ENCODE data around the gene RASL10B. TPM values are rescaled to one million over a fixed set of nuclear protein-coding genes. Genes with fewer than 3 reads are reported as not detected.
"Not testable (repeated sequence)": the region's sequence is repeated elsewhere in the genome, so short reads cannot be mapped to it uniquely, and the experiment has no call there.

RASL10B gene
- 3.1 TPM for polyA plus RNA-seq (ENCODE audit: insufficient read length)

DNA sequence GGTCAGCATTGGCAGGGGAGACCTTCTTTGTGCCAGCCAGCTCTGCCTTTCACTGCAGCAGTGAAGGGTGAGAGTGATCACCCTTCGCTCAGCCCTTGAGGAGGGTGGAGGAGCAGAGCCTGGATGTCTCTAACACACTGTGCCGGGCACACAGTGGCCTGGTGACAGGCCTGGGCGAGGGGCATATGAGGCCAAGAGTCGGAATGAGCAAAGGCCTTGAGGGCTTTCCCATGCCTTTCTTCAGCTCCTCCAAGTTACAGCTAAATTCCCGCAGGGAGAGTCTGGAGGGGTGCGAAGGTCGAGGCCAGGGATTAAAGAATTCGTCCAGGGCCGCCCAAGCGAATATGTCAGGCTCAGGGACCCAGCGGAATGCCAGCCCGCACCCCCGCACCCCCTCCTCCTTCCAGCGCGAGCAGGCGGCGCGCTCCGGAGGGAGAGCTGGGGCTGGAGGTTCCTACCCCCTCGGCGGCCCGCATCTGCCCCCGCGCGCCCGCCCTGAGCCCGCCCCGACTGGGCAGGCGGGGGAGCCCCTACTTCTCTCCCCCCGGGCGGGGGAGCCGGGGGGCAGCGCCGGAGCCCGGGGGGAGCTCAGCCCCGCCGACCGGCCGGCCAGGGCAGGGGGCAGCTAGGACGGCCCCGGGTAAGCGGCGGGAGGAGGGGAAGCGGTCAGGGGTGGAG lies at the start of gene RASL10B:
TSS of gene RASL10B (plus strand) at position 401 of the 678 bp plus-strand sequence. CDS start 3,546 bp downstream, outside the sequence.
- no peak for DNase-seq (ENCODE audit: low read depth)

DNA sequence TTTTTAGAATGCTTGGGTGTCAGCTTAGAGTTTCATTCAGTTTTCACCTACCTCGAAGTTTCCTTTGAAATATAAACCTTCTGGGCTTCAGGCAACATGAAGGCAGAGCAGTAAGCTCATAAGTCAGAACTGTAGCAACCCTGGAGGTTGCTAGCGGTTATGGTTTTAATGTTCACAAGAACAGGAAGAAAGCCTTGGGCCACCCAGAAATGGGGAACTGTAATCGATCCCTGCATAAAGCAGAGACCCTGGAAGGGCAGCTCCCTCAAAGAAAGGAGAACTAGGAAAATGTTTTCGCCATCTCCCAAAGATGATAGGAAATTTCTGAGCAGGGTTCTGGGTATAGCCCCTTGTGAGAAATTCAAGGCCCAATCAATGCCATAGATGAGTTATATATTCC lies 47.8 kb upstream of the RASL10B start:
- no peak for DNase-seq (ENCODE audit: low read depth)

GRCh38 chr17:35684055-35684802 lies 47.2 kb upstream of the RASL10B start:
- DNase-seq (ENCODE audit: low read depth), result no peak

DNA sequence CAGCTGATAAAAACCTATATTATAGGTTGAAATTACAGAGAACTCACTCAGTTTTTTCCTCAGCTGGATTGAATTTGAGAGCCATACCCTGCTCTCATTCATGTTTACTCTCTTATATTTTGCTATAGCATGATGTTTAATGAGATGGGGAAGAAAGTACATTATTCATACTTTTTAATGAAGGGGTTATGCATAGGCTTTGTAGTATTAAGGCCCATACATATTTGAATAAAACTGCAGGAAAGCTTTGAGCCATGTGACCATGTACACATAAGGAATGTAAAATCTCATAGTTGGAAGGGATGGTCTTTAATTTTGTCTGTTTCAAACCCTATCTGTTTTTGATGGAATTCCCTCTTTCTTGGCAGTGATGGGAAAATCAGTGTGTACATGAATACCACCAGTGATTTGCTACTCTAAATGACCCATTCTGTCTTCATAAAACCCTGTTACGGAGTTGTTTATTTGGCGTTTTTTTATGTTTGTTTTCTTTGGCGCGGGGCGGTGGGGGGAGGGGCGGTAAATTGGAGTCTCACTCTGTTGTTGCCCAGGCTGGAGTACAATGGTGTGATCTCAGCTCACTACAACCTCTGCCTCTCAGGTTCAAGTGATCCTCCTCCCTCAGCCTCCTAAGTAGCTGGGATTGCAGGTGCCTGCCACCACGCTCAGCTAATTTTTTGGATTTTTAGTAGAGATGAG lies 38.8 kb upstream of the RASL10B start:
- no peak for DNase-seq (ENCODE audit: low read depth)

DNA sequence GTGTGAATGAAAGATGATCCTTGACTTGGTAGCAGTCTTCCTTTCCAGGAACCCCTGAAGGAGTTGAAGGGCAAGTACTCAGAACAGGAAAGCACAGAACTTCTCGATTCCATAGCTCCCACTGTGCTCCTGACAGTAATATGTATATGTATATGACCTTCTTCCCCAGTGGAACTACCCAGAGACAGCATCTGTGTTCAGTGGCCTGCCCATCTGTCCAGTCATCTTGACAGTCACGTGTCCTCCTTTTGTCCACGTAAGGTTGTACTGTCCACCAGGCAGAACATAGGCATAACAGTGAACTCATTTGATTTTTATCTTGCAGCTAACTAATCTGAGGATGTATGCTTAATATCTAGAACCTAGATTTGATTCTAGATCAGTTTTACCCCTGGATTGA lies 37.8 kb upstream of the RASL10B start:
- DNase-seq (ENCODE audit: low read depth), result no peak

- no peak for DNase-seq (ENCODE audit: low read depth)
Measured at GRCh38 chr17:35694906-35695305, 36.5 kb upstream of the RASL10B start.

GRCh38 chr17:35695613-35696012 lies 35.8 kb upstream of the RASL10B start:
- no peak for DNase-seq (ENCODE audit: low read depth)

GRCh38 chr17:35698800-35699199 lies 32.6 kb upstream of the RASL10B start:
- DNase-seq (ENCODE audit: low read depth), result no peak

- no peak for DNase-seq (ENCODE audit: low read depth)
Measured at GRCh38 chr17:35700150-35700549, 31.3 kb upstream of the RASL10B start.

DNA sequence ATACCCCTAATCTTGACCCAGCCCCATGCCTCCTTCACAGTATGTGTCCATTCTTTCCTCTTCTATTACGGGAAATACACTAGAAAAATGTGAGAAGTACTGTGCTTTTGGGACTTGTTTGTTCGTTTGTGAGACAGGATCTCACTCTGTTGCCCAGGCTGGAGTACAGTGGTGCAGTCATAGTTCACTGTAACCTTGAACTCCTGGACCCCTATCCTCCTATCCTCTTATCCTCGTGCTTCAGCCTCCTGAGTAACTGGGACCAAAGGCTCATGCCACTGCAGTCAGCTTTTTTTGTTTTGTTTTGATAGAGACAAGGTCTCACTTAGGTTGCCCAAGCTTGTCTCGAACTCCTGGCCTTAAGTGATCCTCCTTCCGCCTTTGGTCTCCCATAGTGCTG lies 29.9 kb upstream of the RASL10B start:
- no peak for DNase-seq (ENCODE audit: low read depth)

DNA sequence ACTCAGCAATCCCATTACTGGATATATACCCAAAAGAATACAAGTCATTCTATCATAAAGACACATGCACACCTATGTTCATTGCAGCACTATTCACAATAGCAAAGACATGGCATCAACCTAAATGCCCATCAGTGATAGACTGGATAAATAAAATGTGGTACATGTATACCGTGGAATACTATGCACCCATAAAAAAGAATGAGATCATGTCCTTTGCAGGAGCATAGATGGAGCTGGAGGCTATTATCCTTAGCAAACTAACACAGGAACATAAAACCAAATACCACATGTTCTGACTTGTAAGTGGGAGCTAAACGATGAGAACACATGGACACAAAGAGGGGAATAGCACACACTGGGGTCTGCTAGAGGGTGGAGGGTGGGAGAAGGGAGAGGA lies 28.1 kb upstream of the RASL10B start:
- not testable (repeated sequence) for DNase-seq (ENCODE audit: low read depth)

DNA sequence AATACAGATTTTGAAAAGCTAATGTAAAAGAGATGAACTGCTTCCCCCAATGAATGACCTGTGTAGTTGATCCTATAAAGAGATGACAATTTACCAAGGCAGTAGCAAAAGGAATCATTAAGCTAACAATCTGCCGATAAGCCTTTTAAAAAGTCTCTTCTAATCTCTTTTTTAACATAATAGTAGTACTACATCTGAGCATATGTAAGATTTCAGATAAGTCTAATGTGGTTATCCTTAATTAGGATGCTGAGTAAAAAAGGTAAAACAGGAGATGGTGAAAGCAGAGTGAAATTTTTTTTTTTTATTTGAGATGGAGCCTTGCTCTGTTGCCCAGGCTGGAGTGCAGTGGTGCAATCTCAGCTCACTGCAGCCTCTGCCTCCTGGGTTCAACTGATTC lies 26.2 kb upstream of the RASL10B start:
- no peak for DNase-seq (ENCODE audit: low read depth)

DNA sequence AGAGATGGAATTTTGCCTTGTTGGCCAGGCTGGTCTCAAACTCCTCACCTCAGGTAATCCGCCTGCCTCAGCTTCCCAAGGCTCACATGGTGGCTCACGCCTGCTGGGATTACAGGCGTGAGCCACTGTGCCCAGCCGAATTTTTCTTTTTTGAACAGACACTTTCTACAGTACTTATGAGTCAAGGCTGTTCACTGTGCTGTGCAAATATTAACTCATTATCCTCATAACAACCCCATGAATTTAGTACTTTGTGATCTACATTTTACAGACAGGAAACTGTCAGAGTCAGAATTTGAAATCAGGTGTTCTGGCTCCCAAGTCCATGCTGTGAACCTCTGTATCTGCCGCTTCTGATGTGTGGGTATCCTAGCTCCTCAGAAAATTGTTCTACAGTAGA lies 25.7 kb upstream of the RASL10B start:
- DNase-seq (ENCODE audit: low read depth), result no peak

- no peak for DNase-seq (ENCODE audit: low read depth)
Measured at GRCh38 chr17:35708149-35708548, 23.3 kb upstream of the RASL10B start.

GRCh38 chr17:35708951-35709350 lies 22.5 kb upstream of the RASL10B start:
- DNase-seq (ENCODE audit: low read depth), result no peak

DNA sequence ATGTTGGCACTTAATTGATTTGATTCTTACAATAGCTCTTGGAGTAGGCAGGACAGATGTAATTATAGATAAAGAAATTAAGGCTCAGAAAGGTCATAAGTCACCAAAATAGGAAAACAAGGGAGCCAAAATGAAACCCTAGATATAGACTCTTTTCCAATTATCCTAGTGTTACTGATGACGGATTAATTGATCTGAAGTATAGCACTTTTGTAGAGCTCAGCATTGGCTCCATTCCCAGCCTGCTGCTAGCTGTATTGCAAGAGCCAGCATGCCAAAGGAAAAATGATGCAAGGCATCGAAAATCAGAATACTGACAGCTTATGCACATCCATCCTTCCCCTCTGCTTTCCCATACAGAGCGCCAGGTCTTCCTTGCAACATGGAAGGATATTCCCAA lies 21.6 kb upstream of the RASL10B start:
- DNase-seq (ENCODE audit: low read depth), result no peak

DNA sequence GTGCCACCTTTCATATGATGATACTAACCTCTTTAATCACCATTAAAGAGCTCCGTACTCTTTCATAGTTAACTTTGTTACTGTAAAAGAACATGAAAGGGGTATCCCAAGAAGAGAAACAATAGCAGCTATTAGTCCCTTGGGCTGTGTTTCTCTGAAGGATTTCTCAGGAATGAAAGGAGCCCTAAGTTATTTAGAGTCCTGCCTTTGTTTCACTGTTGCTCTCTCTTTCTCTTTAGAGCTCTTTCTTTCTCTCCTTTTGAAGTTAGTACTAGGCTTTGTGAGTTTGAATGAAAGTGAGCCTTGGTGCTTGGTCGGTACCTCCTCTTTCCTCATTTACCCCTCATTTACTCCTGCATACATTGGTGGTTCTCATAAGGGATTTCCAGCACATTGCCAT lies 20.5 kb upstream of the RASL10B start:
- DNase-seq (ENCODE audit: low read depth), result no peak

DNA sequence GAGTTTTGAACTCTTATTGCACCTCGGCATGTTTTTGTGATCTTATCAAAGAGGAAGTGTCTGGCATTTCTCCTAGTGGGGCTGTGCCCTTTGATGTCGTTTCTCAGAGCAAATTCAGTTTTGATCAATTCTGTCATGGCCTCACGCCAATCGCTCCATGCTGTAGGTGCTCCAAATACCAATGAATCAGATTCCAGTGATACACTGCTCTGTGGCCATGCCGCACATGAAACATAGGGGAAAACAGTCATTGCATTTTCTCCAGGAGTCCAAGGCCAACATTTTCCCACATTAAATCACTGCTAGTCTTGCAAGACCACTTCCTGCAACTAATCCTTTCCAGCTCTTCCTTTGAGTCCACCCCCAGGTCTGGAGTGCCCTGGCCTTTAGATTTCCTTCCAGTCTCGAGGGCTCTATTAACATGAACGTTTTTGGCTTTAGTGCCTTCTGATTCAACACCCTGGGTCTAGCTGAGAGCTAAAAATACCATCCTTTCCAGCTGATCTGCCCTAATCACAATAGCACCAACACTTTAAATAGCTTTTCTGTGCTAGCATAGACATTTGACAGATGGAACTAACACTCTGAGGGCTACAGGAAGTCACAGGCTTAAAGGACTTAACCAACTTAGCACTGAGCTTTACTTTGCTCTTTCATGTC lies 18.2 kb upstream of the RASL10B start:
- no peak for DNase-seq (ENCODE audit: low read depth)

GRCh38 chr17:35714988-35715387 lies 16.5 kb upstream of the RASL10B start:
- no peak for DNase-seq (ENCODE audit: low read depth)

GRCh38 chr17:35715416-35715815 lies 16.0 kb upstream of the RASL10B start:
- no peak for DNase-seq (ENCODE audit: low read depth)

GRCh38 chr17:35716173-35716572 lies 15.3 kb upstream of the RASL10B start:
- DNase-seq (ENCODE audit: low read depth), result no peak

DNA sequence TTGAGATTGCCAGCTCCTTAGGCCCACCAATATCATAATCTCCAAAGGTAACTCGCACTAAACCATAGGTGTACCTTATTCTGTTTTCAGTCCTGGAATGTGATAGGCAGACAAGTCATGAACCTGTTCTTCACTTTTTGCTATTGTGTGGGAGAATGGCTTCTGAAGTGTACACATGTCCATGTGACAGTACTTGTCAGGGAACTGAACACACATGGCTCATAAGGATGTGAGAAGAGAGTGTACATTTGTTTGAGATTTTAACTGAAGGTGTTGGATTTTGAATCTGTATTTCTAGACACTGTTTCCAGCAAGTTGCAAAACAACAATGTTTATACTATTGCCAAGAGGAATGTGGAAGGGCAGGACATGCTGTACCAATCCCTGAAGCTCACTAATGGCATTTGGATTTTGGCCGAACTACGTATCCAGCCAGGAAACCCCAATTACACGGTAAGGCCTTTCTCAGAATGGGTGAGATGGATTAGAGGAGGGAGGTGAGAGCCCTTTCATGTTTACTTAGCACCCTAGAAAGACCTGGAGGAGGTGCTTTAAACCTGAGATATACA lies 14.5 kb upstream of the RASL10B start:
- no peak for DNase-seq (ENCODE audit: low read depth)

Measured in forelimb muscle (tissue), 1 donor.